ENCODE results near the gene LRMDA. TPM values are rescaled to one million over a fixed set of nuclear protein-coding genes. Genes with fewer than 3 reads are reported as not detected.

LRMDA gene
- total and polyA plus RNA-seq, 2 of the 13 experiments (the other 11 are each of a cell fraction or from before 2014, with no cell fraction given) = 13.4 to 22.0 TPM

DNA sequence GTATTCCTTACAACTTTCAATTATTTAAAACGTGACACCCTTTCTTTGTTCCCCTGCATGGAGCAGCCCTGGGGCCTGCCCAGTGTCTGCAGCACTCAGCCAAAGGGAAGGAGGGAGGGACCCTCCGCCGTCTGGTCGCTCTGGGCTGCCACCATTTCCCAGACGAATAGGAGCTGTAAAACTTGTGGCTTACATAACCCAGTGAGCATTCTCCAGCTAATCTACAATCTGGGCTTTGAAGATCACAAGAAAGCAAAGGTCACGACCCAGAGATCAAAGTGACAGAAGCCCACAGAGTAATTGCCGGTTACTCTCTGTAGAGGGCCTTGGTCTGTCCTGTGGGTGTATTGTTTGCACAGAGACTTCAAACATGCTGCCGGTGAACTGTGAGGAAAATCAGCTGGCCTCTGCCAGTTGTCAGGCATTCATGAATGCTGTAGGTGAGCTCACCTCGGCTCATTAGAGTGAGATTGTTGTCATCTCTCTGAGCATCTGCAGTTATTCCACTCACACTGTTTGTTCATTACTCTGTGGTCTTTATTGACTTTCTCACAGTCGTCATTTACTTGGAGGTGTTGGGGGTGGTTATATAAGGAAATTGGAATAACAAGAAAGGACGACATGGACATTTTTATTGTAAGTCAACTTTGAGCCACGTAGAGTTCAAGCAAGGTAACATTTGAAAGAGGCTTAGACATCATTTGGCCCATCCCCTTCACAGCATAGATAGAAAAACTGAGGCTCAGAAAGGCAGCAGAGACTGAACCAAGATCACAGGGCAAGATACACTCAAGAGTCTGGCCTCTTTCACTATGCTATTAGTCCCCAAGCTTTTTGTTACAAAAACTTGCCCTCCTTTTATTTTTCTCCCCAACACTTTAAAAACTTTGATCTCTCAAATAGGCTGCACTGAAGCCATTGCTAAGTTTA lies 619.8 kb downstream of the LRMDA start (continued):
- TF ChIP-seq, protein P1, sequence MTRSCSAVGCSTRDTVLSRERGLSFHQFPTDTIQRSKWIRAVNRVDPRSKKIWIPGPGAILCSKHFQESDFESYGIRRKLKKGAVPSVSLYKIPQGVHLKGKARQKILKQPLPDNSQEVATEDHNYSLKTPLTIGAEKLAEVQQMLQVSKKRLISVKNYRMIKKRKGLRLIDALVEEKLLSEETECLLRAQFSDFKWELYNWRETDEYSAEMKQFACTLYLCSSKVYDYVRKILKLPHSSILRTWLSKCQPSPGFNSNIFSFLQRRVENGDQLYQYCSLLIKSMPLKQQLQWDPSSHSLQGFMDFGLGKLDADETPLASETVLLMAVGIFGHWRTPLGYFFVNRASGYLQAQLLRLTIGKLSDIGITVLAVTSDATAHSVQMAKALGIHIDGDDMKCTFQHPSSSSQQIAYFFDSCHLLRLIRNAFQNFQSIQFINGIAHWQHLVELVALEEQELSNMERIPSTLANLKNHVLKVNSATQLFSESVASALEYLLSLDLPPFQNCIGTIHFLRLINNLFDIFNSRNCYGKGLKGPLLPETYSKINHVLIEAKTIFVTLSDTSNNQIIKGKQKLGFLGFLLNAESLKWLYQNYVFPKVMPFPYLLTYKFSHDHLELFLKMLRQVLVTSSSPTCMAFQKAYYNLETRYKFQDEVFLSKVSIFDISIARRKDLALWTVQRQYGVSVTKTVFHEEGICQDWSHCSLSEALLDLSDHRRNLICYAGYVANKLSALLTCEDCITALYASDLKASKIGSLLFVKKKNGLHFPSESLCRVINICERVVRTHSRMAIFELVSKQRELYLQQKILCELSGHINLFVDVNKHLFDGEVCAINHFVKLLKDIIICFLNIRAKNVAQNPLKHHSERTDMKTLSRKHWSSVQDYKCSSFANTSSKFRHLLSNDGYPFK (CRISPR knock-in tag; IDR thresholded peaks at IDR 0.05; ENCODE audit: borderline replicate concordance) = peak; percentile 64; the same call in 1 of the 2 replicates
- TF ChIP-seq ZNF446 (CRISPR knock-in tag; IDR thresholded peaks at IDR 0.05) (no peak), EZH2 (conservative IDR thresholded peaks at IDR 0.05; ENCODE audit: low read depth, low read length) (no peak), ARNTL (CRISPR knock-in tag; IDR thresholded peaks at IDR 0.05) (peak; percentile 90), ZNF780A (CRISPR knock-in tag; IDR thresholded peaks at IDR 0.05) (0 out of 2 replicates have a peak, but pooled peaks have one; percentile 43), NFRKB (IDR thresholded peaks at IDR 0.05) (no peak), ZNF564 (CRISPR knock-in tag; IDR thresholded peaks at IDR 0.05) (0 out of 2 replicates have a peak, but pooled peaks have one; percentile 70), NCOA1 (CRISPR knock-in tag; IDR thresholded peaks at IDR 0.05) (peak; percentile 96), ZNF781 (CRISPR knock-in tag; IDR thresholded peaks at IDR 0.05; ENCODE audit: borderline replicate concordance, not compliant biosample characterization) (peak; percentile 96), XBP1 (CRISPR knock-in tag; IDR thresholded peaks at IDR 0.05) (no peak), JUN (CRISPR knock-in tag; IDR thresholded peaks at IDR 0.05) (peak; percentile 95), ZSCAN9 (CRISPR knock-in tag; IDR thresholded peaks at IDR 0.05; ENCODE audit: borderline replicate concordance) (peak; percentile 41), ZNF891 (CRISPR knock-in tag; IDR thresholded peaks at IDR 0.05) (no peak; the same call in 1 of the 2 replicates), ZNF543 (CRISPR knock-in tag; IDR thresholded peaks at IDR 0.05) (peak; percentile 89), SP140L (CRISPR knock-in tag; IDR thresholded peaks at IDR 0.05; ENCODE audit: borderline replicate concordance) (peak; percentile 90; the same call in 1 of the 2 replicates), SMAD9 (CRISPR knock-in tag; IDR thresholded peaks at IDR 0.05) (no peak), WIZ (CRISPR knock-in tag; IDR thresholded peaks at IDR 0.05) (peak; percentile 50; the same call in 1 of the 2 replicates)
- TF ChIP-seq, protein P2, sequence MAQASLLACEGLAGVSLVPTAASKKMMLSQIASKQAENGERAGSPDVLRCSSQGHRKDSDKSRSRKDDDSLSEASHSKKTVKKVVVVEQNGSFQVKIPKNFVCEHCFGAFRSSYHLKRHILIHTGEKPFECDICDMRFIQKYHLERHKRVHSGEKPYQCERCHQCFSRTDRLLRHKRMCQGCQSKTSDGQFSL (CRISPR knock-in tag; IDR thresholded peaks at IDR 0.05) = 0 out of 2 replicates have a peak, but pooled peaks have one; percentile 14
- TF ChIP-seq, protein P3, sequence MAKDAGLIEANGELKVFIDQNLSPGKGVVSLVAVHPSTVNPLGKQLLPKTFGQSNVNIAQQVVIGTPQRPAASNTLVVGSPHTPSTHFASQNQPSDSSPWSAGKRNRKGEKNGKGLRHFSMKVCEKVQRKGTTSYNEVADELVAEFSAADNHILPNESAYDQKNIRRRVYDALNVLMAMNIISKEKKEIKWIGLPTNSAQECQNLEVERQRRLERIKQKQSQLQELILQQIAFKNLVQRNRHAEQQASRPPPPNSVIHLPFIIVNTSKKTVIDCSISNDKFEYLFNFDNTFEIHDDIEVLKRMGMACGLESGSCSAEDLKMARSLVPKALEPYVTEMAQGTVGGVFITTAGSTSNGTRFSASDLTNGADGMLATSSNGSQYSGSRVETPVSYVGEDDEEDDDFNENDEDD (CRISPR knock-in tag; IDR thresholded peaks at IDR 0.05; ENCODE audit: borderline replicate concordance) = peak; percentile 52; the same call in 1 of the 2 replicates
- TF ChIP-seq, protein P4, sequence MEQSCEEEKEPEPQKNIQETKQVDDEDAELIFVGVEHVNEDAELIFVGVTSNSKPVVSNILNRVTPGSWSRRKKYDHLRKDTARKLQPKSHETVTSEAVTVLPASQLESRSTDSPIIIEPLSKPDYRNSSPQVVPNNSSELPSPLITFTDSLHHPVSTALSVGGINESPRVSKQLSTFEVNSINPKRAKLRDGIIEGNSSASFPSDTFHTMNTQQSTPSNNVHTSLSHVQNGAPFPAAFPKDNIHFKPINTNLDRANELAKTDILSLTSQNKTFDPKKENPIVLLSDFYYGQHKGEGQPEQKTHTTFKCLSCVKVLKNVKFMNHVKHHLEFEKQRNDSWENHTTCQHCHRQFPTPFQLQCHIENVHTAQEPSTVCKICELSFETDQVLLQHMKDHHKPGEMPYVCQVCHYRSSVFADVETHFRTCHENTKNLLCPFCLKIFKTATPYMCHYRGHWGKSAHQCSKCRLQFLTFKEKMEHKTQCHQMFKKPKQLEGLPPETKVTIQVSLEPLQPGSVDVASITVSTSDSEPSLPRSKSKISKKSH (CRISPR knock-in tag; IDR thresholded peaks at IDR 0.05; ENCODE audit: borderline replicate concordance) = no peak
- TF ChIP-seq, protein P5, sequence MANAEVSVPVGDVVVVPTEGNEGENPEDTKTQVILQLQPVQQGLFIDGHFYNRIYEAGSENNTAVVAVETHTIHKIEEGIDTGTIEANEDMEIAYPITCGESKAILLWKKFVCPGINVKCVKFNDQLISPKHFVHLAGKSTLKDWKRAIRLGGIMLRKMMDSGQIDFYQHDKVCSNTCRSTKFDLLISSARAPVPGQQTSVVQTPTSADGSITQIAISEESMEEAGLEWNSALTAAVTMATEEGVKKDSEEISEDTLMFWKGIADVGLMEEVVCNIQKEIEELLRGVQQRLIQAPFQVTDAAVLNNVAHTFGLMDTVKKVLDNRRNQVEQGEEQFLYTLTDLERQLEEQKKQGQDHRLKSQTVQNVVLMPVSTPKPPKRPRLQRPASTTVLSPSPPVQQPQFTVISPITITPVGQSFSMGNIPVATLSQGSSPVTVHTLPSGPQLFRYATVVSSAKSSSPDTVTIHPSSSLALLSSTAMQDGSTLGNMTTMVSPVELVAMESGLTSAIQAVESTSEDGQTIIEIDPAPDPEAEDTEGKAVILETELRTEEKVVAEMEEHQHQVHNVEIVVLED (CRISPR knock-in tag; IDR thresholded peaks at IDR 0.05; ENCODE audit: borderline replicate concordance) = peak; percentile 46; the same call in 1 of the 2 replicates

Measured in HepG2 (cell line).